Measurements from ENCODE around the gene TSPAN18.

The TSPAN18 gene

DNA sequence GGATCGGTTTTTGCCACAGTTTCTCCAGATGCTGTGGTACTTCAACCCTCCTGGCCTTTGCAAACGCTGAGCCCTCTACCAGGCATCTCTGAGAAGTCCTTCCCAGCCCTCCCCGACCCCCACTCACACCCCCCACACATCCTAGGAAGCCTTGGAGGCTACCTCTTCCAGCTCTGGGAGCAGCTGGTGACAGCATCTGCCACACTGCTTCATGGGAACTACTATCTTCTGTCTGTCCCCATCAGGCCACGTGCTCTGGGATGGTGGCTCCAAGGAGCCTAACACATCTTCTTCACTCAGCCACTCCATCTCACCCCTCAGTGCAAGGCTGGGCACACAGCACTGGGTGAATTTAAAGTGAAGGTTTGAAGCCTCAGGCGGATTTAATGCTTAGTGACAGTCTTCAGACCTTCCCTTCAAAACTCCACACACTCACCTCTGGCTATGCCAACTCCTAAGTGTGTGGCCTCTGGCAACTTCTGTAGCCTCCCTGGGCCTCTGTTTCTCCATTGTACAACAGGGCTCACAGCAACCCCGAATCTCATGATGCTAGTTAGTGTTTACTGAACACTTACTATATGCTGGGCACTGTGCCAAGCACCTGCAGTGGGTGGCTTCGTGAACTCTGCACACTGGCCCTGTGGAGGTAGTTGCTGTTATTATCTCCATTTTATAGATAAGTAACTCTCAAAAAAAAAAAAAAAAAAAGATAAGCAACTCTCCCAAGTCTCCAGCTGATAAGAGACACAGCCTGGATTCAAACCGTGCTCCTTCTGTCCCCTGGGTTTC, 231.2 kb downstream of the TSPAN18 start:
- DNase-seq (ENCODE audit: insufficient read length, low spot score) = no peak
- FAIRE-seq = no peak
- TF ChIP-seq, protein P1, sequence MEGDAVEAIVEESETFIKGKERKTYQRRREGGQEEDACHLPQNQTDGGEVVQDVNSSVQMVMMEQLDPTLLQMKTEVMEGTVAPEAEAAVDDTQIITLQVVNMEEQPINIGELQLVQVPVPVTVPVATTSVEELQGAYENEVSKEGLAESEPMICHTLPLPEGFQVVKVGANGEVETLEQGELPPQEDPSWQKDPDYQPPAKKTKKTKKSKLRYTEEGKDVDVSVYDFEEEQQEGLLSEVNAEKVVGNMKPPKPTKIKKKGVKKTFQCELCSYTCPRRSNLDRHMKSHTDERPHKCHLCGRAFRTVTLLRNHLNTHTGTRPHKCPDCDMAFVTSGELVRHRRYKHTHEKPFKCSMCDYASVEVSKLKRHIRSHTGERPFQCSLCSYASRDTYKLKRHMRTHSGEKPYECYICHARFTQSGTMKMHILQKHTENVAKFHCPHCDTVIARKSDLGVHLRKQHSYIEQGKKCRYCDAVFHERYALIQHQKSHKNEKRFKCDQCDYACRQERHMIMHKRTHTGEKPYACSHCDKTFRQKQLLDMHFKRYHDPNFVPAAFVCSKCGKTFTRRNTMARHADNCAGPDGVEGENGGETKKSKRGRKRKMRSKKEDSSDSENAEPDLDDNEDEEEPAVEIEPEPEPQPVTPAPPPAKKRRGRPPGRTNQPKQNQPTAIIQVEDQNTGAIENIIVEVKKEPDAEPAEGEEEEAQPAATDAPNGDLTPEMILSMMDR (IDR thresholded peaks at IDR 0.05; ENCODE audit: insufficient read depth, missing control alignments) = no peak

DNA sequence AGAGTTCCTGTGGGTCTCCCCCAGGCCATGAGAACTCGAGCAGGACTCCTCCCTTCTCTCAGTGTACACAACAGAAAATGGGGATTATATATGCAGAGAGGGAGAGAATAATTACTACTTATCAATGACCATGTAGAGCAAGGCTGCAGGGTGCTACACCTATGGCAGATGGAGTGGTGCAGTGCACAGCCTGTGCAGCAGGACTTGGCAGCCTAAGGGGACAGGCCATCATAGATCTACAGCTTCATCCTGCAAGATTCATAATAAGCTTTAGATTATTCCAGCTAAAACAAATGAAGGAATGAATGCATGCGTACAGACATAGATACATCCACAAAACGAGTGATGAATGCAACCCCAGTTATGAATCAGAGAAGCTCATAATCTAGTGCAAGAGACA, 232.3 kb downstream of the TSPAN18 start:
- DNase-seq (ENCODE audit: insufficient read length, low spot score) (no peak), FAIRE-seq (no peak)
- TF ChIP-seq, protein P1 (IDR thresholded peaks at IDR 0.05; ENCODE audit: insufficient read depth, missing control alignments) = no peak

DNA sequence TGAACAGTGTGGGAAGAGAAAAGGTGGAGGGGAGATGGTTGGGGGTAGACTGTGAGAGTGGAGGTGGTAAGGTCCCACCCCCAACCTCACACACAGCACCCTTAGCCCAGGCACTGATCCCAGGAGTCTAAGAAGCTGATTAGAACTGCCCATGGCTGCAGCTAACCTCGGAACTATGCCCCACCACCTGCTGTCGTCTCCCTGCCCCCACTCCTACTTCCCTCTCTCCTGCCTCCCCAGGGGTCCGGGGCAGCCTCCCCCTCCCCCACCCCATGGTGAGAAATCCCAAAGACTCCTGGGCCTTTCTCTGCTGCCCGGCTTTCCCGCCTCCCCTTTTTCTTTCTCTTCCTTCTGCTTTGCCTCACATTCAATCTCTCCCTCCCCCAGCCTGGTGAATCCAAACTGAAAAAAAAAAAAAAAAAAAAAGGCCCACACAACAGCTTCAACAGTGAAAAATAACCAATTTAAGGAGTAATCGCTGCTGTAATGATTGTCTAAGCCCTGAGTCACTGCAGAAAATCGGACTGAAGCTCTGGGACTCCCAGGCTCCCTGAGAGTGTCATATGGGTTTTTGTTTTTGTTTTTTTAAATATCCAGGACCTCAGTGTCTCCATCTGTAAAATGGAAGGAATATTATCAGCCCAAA, 233.6 kb downstream of the TSPAN18 start:
- DNase-seq (ENCODE audit: insufficient read length, low spot score) (peak; percentile 65), FAIRE-seq (no peak)
- TF ChIP-seq, protein P1 (IDR thresholded peaks at IDR 0.05; ENCODE audit: insufficient read depth, missing control alignments) = no peak

DNA sequence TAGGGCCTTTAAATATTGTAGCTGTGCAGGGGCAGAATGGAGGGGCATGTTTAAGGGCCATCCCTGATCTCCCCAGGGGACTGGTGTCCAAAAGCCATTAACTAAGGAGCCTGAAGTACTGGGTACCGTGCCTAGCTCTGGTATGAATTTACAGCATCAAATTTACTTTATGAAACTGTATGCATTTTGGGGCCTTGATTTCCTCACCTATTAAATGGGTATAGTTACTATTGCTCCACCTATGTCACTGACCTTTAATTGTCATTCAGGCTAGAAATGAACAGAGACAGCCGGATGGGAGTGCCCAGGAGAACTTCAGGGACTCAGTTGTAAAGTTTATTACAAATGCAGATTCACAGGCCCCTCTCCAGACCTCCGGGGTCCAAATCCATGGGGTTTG, 235.7 kb downstream of the TSPAN18 start:
- DNase-seq (ENCODE audit: insufficient read length, low spot score) (no peak), FAIRE-seq (no peak)
- TF ChIP-seq, protein P1 (IDR thresholded peaks at IDR 0.05; ENCODE audit: insufficient read depth, missing control alignments) = no peak

DNA sequence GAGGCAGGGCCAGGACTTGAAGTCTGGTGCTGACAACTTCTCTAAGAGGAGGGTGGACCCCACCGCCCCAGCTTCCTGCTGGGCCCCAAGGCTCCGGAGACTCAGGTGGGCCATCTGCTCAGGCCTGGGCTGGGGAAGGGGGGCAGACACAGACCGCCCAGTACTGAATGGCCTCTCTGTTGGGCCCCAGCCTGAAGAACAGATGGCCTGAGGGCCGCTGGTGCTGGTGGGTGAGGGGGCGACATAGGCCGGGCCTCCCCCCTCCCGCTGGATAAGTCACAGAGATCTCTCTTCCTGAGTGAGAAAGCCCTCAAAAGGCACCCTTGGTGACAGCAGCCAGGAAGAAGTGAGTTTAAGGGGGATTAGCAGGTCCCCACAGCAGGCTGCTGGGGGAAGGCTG, 236.4 kb downstream of the TSPAN18 start:
- FAIRE-seq (no peak), DNase-seq (ENCODE audit: insufficient read length, low spot score) (peak; percentile 65)
- TF ChIP-seq, protein P1 (IDR thresholded peaks at IDR 0.05; ENCODE audit: insufficient read depth, missing control alignments) = no peak

DNA sequence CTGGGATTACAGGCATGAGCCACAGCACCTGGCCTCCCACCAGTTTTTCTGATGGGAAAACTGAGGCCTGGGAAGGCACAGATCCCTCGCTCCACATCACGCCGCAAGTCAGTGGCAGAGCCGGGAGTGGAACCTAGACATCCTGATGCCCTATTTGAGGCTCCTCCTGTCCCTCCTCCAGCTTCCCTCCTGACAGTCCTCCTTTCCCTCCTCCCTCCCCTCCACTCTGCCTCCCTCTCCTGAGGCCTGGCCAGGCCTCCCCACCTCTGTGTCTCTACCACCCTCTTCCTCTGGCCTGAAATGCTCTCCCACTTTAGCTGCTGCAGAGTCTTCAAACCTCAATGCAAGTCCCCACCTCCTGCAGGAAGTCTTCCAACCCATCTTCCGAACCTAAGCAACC, 237.2 kb downstream of the TSPAN18 start:
- TF ChIP-seq, protein P1 (IDR thresholded peaks at IDR 0.05; ENCODE audit: insufficient read depth, missing control alignments) = no peak
- DNase-seq (ENCODE audit: insufficient read length, low spot score) (no peak), FAIRE-seq (no peak)

All from D721Med (cell line).